GM21576 (cell line): ENCODE results near the gene TSEN34.
"Not testable (repeated sequence)": the region's sequence is repeated elsewhere in the genome, so short reads cannot be mapped to it uniquely, and the experiment has no call there.

ENCODE experiments used
- ATAC-seq: cut with Tn5 transposase; IDR thresholded peaks from one replicate; pipeline ENCODE4 v1.9.1; 2021; ENCODE audit warnings: mild to moderate bottlenecking, moderate library complexity; ENCODE audit not compliant: unreplicated experiment

Gene TSEN34

DNA sequence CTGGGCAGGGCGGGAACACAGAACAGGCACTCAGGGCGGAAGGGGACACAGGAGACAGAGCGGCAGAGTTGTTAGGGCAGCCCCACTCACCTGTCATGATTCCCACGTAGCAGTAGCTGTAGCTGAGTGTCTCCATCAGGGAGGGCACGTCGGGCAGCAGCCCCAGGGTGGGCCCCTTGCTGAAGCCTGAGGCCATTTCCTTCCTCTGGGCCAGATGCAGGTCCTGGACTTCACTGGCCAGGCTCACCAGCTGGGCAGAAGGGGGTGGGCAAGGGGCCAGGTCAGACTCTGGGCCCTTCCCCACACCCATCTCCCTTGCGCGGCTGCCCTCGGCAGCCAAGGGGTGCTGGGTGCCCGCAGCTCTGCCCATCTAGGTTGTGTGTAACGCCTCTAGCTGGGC lies 7.7 kb upstream of the TSEN34 start:
- no peak for ATAC-seq

DNA sequence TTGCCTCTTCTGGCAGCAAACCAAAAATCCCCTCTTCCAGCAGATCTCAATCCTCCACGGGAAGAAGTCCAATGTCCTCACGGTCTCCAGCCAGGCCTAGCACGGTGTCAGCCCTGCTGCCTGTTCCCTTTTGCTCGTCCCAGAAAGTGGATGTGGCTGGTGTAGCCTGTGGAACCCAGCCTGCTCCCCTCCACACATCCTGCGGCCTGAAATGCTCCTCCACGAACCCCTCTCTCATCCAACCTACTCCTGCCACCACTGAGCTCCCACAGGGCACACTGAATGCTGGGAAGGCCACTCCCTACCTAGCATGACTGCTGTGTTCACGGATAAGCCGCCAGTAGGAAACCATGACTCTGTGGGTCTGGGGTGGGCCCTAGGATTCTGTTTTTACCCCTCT lies 4.8 kb upstream of the TSEN34 start:
- ATAC-seq: no peak

DNA sequence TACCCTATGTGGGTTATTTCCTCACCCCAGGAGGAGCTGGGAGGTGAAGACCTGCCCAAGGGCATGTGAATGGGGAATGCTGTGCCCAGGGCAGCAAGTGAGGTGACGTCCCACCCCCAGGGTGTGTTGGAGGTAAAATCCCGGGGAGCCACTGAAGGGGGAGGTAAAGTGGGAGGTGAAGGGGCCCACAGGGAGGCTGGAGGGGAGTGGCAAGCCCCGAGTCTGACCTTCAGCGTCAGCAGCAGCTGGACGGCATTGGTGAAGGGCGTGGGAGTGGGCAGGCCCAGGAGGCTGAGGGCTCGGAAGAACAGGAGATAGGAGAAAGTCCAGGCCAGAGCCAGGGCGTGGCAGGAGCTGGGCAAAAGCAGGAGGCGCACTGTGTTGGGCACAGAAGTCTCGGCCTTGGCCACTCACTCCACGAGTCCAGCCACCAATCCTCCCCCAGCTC lies 4.2 kb upstream of the TSEN34 start:
- ATAC-seq: no peak

DNA sequence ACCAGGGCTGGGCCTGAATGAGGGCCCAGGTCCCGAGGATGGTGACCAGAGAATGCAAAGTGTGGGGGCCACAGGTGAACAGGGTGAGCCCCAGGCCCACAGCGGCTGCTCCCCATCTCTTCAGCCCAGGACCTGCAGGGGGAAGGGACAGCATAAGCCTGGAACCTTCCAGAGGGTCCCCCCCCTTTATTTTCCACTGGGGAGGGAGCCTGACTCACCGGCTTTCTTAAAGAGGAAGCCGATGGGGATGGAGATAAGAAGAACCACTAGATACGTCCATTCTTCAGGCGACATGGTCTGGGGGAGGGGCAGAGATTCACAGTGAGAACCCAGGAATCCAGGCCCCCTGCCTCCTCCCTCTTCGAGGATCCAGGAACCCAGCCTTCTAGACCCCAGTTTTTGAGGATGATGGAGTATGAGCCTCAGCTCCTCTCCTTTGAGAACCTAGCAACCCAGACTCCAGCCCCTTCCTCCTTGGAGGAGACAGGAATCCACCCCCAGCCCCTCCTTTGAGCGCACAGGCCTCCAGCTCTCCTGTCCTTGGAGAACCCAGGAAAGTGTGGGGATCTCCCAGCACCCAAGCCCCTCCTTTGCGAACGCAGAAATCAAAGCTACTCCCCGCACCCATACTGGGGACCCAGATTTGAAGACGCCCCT lies 2.8 kb upstream of the TSEN34 start:
- no peak for ATAC-seq

DNA sequence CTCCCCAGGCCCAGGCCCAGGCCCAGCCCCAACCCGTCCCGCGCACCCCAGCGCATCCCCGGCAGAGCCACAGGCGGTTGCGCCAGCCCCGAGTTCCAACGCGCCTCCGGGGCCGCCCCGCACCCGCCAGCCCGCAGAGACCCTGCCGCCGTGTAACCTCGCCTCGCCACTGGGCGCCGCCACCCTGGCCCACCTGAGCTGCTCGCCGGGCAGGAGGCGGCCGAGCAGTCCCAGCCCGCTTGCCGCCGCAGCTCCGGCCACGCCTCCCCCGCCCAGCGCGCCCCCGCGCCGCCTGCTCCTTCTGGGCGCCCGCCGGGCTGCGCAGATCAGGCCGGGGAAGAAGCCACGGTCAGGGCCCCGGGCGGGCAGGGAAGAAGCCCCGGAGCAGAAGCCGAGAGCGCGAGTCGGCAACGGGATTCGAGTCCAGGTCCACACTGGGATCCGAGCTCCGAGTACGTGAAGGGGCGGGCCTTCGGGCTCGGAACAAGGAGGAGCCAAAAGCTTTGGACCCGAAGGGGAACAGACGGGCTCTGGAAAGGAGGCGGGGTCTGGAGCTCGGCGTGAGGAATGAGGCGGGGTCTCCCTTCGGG lies 1.9 kb upstream of the TSEN34 start, which contains the start of gene MBOAT7:
TSS of gene MBOAT7 (minus strand) at position 436 of the 590 bp plus-strand sequence. CDS start 1,072 bp downstream, outside the sequence.
- peak; percentile 20 for ATAC-seq

DNA sequence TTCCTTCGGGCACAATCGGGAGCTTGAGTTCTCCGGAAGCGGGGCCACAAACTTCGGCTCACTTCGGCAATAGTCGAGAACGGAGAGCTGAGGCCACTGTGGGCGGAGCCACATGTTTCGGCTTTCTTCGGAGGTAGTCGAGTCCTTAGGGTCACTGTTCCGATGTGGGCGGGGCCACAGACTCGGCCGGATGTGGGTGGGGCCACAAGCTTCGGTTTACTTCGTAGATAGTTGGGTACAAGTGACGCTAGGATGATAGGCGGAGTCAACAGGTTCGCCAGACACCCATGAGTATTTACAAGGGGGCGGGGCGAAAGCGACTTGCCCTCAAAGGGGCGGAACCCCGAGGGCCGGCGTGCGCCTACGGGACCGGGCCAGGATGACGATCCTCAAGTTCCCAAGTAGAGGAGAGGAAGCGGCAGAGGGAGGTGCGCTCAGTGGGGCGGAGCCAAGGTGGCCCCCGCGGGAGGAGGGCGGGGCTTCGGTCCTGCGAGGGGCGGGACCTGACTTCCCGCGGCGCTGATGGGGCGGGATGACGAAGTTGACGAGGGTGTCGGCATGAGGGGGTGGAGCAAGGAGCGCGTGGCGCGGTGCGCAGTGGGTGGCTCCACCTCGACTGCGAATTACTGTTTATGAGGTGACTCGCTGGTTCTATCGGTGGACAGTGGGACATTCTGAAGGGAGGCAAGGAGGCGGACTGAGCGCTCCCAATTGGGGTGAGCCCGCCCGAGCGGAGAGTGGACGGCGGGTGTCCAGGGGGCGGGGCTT lies 1.2 kb upstream of the TSEN34 start:
- peak; percentile 43 for ATAC-seq

DNA sequence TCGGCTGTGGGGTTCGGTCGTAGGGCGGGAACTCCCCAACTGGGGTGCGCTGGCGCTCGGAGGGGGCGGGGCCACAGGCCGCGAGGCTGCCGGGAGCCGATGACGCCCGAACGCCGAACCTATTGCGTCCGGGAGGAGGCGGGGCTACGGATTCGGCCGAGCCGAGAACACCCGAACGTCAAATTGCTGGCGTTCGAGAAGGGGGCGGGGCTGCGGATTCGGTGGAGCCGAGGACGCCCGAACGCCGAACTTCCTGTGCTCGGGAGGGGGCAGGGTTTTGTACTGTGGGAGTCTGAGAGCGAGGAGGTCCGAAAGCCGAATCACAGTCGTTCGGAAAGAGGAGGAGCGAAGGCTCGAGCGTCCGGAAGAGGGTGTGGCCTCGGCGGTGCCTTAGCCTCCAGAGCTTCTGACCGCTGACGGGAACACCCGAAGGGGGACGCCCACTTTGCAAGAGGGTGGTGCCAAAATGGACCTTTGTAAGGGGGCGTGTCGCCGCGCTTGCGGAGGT lies 551 bp upstream of the TSEN34 start:
- peak; percentile 46 for ATAC-seq

DNA sequence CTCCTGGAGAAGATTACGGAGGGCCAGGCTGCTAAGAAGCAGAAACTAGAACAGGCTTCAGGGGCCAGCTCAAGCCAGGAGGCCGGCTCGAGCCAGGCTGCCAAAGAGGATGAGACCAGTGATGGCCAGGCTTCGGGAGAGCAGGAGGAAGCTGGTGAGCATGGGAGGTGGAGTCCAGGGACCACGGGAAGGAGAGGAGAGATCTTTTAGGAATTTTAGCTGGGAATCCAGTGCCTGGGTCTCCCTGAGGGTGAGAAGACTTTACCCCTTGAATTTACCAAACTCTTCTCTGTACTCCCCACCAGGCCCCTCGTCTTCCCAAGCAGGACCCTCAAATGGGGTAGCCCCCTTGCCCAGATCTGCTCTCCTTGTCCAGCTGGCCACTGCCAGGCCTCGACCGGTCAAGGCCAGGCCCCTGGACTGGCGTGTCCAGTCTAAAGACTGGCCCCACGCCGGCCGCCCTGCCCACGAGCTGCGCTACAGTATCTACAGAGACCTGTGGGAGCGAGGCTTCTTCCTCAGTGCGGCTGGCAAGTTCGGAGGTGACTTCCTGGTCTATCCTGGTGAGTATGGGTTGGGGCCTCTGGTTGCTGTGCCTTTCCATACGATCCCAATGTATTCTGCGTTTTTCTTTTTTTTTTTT lies 824 bp downstream of the TSEN34 start:
- no peak for ATAC-seq

DNA sequence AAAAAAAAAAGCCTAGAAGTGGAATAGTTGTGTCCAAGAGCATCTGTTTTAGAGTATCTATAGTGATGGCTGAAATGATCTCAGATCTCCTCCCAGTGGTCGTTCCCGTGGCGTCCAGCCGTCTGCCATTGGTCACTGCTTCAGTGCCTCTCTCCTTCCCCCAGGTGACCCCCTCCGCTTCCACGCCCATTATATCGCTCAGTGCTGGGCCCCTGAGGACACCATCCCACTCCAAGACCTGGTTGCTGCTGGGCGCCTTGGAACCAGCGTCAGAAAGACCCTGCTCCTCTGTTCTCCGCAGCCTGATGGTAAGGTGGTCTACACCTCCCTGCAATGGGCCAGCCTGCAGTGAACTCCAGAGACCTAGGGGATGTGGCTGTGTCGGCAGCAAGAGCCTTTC lies 1.9 kb downstream of the TSEN34 start:
- ATAC-seq: no peak

DNA sequence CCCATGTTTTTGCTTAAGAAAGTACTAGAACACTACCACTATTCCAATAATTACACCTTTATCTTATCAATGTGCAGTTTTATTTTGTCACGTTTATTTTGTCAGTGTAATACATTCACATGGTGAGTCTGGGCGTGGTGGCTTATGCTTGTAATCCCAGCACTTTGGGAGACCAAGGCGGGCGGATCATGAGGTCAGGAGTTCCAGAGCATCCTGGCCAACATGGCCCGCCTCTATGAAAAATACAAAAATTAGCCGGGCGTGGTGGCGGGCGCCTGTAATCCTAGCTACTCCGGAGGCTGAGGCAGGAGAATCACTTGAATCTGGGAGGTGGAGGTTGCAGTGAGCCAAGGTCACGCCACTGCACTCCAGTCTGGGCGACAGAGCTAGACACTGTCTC lies 3.4 kb downstream of the TSEN34 start:
- ATAC-seq: not testable (repeated sequence)

DNA sequence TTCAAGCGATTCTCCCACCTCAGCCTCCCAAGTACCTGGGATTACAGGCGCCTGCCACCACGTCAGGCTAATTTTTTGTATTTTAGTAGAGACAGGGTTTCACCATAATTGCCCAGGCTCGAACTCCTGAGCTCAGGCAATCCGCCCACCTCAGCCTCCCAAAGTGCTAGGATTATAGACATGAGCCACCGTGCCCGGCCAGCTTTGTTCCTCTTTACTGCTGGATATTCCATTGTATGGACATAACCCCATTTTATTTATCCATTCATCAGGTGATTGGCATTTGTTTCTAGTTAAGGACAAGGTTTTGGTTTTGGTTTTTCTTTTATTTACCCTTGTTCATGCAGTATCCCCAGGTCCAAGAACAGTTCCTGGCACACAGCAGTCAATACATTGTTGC lies 5.4 kb downstream of the TSEN34 start:
- ATAC-seq: no peak

DNA sequence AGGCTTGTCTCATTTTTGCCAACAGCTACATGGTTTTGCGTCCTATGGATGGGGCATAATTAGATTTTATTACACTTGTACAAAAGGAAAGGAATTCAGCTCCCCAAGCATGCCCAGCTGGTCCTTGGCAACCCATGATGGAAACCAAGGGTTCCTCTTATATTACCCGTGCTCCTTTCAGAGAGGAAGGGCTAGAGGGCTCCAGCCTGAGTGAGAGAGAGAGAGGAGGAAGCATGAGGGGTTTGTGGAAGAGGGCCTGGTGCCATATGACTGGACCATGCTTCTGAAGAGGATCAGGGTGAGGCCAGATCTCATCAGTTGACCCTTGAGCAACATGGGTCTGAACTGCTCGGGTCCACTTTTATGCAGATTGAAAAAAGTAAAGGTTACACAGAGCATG lies 6.0 kb downstream of the TSEN34 start:
- no peak for ATAC-seq

DNA sequence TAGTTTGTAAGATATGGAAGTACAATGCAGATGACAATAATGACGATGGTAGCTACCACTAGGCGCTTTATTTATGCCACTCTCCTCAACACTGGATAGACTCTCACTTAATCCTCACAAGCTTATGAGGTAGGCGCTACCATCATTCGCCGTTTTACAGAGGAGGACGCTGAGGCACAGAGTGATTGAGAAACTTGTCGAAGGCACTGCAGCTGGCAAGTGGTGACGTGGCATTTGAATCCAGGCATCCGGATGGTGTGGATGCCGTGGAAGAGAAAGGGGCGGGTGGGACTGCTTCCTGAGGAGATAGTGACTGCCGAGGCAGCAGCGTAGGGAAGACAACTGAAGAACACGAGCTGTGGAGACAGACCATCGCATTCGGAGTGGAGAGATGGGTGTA lies 8.3 kb downstream of the TSEN34 start:
- ATAC-seq: no peak

DNA sequence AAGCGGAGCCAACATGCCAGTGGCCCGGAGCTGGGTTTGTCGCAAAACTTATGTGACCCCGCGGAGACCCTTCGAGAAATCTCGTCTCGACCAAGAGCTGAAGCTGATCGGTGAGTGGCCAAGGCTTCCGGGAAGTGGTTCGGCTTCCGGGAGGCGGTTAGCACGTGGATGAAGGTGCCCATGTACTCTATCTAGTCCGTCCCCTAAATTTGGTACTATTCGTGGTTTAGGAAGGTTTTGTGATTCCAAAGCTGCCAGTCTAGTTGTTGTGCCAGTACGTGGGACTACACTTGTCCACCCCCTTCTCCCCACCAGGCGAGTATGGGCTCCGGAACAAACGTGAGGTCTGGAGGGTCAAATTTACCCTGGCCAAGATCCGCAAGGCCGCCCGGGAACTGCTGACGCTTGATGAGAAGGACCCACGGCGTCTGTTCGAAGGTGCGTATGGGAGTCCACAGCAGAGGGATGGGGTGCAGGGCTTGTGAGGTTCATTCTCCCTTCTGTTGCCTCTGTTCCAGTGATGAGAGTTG lies 10.1 kb downstream of the TSEN34 start:
- ATAC-seq: no peak

DNA sequence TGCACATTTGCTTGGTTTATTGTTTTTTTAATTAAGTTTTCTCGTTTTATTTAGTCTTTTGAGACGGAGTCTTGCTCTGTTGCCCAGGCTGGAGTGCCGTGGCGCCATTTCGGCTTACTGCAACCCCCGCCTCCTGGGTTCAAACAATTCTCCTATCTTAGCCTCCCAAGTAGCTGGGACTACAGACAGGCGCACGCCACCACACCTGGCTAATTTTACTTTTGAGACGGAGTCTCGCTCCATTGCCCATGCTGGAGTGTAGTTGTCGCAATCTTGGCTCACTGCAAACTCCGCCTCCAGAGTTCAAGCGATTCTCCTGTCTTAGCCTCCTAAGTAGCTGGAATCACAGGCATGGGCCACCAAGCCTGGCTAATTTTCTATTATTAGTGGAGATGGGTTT lies 10.9 kb downstream of the TSEN34 start:
- ATAC-seq: no peak

DNA sequence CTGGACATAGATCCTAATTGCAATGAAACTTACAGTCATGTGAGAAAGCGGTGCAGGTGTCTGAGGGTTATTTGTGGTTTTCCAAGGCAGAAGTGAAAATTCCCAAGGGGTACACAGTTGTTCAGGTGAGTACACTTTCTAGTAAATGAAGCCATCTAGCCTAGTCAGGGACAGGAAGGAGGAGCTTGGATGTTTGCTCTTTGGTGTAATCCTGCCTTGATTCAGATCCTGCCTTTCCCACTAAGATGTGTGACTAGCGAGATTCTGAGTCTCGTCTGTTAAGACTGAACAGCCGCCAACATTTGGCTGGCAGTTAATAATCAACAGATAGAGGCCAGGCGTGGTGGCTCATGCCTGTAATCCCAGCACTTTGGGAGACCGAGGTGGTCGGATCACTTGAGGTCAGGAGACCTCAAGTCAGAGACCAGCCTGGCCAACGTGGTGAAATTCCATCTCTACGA lies 12.1 kb downstream of the TSEN34 start:
- no peak for ATAC-seq

DNA sequence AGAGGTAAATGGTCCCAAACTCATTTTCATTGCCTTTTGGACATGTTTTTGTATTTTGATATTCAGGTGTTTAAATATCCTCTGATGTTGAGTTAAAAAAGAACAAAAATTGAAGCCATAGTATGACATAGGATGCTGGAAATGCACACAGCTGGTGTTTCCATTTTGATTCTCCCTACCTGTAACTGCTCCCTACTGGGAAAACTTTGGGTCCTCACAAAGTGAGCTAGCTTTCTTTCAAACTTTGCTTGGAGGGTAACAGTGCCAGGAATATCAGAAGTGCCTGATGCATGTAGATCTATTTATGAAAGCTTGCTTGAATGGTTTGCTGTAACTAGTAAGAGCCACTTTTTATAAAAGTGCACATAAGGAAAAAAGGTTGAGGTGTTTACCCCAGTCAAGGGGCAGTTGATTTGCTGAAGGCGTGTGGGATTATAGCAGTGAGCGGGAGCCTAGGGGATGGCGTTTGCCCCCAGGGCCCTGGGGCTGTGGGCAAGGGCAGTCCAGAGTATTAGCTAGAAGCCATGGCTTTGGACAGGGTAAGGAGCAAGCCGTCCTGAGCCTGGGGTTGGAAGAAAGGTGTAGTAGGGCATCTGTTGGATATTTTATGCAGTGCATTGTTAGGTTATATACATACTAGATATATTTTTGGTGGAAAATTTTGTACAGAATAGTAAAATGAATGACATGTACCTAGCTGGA lies 13.8 kb downstream of the TSEN34 start:
- no peak for ATAC-seq

DNA sequence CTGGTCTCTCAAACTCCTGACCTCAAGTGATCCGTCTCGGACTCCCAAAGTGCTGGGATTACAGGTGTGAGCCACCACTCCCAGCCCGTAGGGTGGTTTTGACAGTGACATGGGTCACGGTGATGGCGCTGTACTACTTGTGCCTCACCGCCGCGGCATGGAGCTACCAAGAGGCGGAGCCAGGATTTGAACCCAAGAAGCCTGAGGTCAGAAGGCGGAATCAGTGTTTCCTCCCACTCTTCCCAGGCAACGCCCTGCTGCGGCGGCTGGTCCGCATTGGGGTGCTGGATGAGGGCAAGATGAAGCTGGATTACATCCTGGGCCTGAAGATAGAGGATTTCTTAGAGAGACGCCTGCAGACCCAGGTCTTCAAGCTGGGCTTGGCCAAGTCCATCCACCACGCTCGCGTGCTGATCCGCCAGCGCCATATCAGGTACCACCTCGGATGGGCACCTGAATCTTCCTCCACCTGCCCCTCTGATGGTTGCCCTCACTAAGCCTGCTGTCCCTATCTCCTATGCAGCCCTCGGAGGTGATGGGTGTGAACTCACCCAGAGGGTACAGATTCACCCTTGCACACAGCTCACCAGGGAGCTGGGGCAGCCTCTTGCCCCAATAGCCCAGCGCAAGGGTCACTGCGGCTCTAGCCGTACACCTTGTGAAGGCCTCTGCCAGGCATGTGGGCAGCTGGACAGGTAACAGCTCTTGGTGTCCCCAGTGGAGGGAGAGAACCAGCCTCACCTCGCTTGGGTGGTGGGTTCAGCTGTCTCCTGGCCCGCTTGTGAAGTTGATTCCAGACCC lies 15.1 kb downstream of the TSEN34 start:
- ATAC-seq: no peak

DNA sequence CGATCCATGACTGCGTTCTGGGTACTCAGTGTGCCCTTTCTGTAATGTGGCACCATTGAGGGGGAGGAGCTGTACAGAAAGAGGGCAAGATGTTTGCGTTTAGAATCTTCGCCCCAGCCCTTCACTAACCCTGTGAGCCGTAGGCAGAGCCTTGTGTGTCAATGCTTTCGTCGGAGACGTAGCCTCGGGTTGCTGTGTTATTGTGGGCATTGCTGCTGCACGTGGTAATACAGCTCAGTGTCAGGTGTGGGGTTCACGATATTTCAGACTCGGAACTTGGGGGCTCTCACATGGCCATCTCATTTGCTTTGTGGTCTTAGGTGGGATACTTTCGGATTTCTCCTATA lies 15.7 kb downstream of the TSEN34 start:
- no peak for ATAC-seq

DNA sequence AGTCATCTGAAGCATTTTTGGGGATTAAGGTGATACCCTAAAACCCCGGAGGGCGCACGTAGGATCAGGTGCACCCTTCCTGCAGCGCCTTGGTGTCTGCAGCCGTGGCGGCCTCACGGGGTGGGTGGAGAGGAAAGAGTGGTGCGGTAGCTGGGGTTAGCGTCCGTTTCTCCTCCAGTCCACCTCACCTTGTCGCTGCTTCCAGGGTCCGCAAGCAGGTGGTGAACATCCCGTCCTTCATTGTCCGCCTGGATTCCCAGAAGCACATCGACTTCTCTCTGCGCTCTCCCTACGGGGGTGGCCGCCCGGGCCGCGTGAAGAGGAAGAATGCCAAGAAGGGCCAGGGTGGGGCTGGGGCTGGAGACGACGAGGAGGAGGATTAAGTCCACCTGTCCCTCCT lies 16.1 kb downstream of the TSEN34 start:
- ATAC-seq: not testable (repeated sequence)
